HCT116 (cell line): ENCODE results near the gene GARNL3. TPM values are rescaled to one million over a fixed set of nuclear protein-coding genes. Genes with fewer than 3 reads are reported as not detected.

Source experiments
- ATAC-seq: fragments of 200-7000 bp; cut with Tn5 transposase; 2 replicates; pipeline ENCODE4 v1.9.1; 2020; ENCODE audit warnings: mild to moderate bottlenecking, moderate library complexity
- BruUV-seq: library from RNA; stranded (reverse); fragments of 400-500 nt; replicated peaks from 2 replicates; lab custom pipeline; 2021; lab: Mats Ljungman, UMichigan
- CTCF ChIA-PET: fragments of 300-600 bp; sonication (Branson Sonifier 250); formaldehyde crosslinking; loops from one replicate; lab custom pipeline; 2021; ENCODE audit warnings: antibody characterized with exemption; lab: Charles Lee
- POLR2A ChIA-PET: fragments of 300-600, 350-600 bp; sonication (Branson Sonifier 250); formaldehyde crosslinking; loops from one replicate; lab custom pipeline; 2021; ENCODE audit warnings: antibody characterized with exemption; lab: Charles Lee
- RAD21 ChIA-PET, 2 experiments: fragments of 300-600 bp; sonication (Branson Sonifier 250); formaldehyde crosslinking; loops; one replicate each; lab custom pipeline; 2023; ENCODE audit warnings: low total read pairs in 2 of 2; ENCODE audit not compliant: uncharacterized antibody in 2 of 2, unreplicated experiment in 2 of 2, low non-redundant PET in 1 of 2; lab: Charles Lee
- DNase-seq: peaks from one replicate; pipeline ENCODE4 v3.0.0-alpha.2; 2010; ENCODE audit warnings: low read depth, low spot score
- H2AFZ ChIP-seq: fragments of 200-600 bp; shearing (Covaris generic), sonication (generic); 2 replicates; pipeline ENCODE4 v1.6.1; 2017; ENCODE audit warnings: low read depth, mixed run types, mixed read lengths, antibody characterized with exemption, low read length; ENCODE audit not compliant: poor library complexity, severe bottlenecking
- H3K27ac ChIP-seq: 2 replicates; pipeline ENCODE4 v1.5.1; 2012; ENCODE audit warnings: low read depth, low read length
- H3K27me3 ChIP-seq: fragments of 200-600 bp; sonication (generic); 2 replicates; pipeline ENCODE4 v1.6.1; 2016; ENCODE audit warnings: mixed run types, low read length, mixed read lengths; ENCODE audit not compliant: insufficient read depth
- H3K36me3 ChIP-seq, 2 experiments: fragments of 200-500 bp in 1 of 2; fragments of 200-600 bp in 1 of 2; sonication (Bioruptor generic) in 1 of 2; sonication (generic) in 1 of 2; 2 replicates each; pipeline versions ENCODE4 v1.5.1 to v1.6.1; 2014 to 2016; ENCODE audit warnings: low read length in 2 of 2, inconsistent platforms in 1 of 2, mixed read lengths in 1 of 2, mixed run types in 1 of 2; ENCODE audit not compliant: insufficient read depth in 2 of 2, control insufficient read depth in 1 of 2
- H3K4me1 ChIP-seq, 2 experiments: fragments of 200-600 bp in 1 of 2; sonication (generic) in 1 of 2; 2 replicates each; pipeline versions ENCODE4 v1.5.1 to v1.6.1; 2012 to 2017; ENCODE audit warnings: low read length in 2 of 2, inconsistent platforms in 1 of 2, mild to moderate bottlenecking in 1 of 2, mixed read lengths in 1 of 2, mixed run types in 1 of 2, moderate library complexity in 1 of 2; ENCODE audit not compliant: insufficient read depth in 2 of 2, control insufficient read depth in 1 of 2
- H3K4me2 ChIP-seq: fragments of 200-600 bp; sonication (generic); 2 replicates; pipeline ENCODE4 v1.6.1; 2017; ENCODE audit warnings: mixed run types, low read length, mixed read lengths
- H3K4me3 ChIP-seq, 2 experiments: fragments of 200-600 bp in 1 of 2; sonication (generic) in 1 of 2; replicated peaks in 1 of 2; 2 replicates each; pipeline ENCODE4 v1.5.1; 2011 to 2016; ENCODE audit warnings: low read length in 2 of 2, control low read depth in 1 of 2, low read depth in 1 of 2, mild to moderate bottlenecking in 1 of 2, mixed read lengths in 1 of 2, mixed run types in 1 of 2
- H3K79me2 ChIP-seq: fragments of 200-600 bp; sonication (generic); 2 replicates; pipeline ENCODE4 v1.6.1; 2017; ENCODE audit warnings: mild to moderate bottlenecking, mixed run types, low read length, moderate library complexity, mixed read lengths; ENCODE audit not compliant: insufficient read depth
- H3K9ac ChIP-seq: fragments of 200-600 bp; sonication (generic); 2 replicates; pipeline ENCODE4 v1.6.1; 2016; ENCODE audit warnings: low read length, mixed read lengths
- H3K9me2 ChIP-seq: fragments of 200-600 bp; sonication (generic), shearing (Covaris generic); 2 replicates; pipeline ENCODE4 v1.6.1; 2017; ENCODE audit warnings: mixed run types, mild to moderate bottlenecking, moderate library complexity; ENCODE audit not compliant: insufficient read depth
- H3K9me3 ChIP-seq, 2 experiments: fragments of 200-500 bp in 1 of 2; fragments of 200-600 bp in 1 of 2; sonication (Bioruptor generic) in 1 of 2; sonication (generic) in 1 of 2; 2 replicates each; pipeline ENCODE4 v1.6.1; 2014 to 2017; ENCODE audit warnings: low read length in 2 of 2, mixed read lengths in 2 of 2, inconsistent platforms in 1 of 2, low read depth in 1 of 2, mild to moderate bottlenecking in 1 of 2, mixed run types in 1 of 2, moderate library complexity in 1 of 2; ENCODE audit not compliant: control insufficient read depth in 1 of 2, insufficient read depth in 1 of 2
- H4K20me1 ChIP-seq: fragments of 200-600 bp; sonication (generic), shearing (Covaris generic); 2 replicates; pipeline ENCODE4 v1.6.1; 2017; ENCODE audit warnings: mixed run types, mild to moderate bottlenecking, moderate library complexity; ENCODE audit not compliant: insufficient read depth
- ELF1 ChIP-seq: IDR thresholded peaks from 2 replicates; pipeline ENCODE4 v1.6.1; 2012; ENCODE audit warnings: low read depth, borderline replicate concordance
- MAX ChIP-seq: IDR thresholded peaks from 2 replicates; pipeline ENCODE4 v1.6.1; 2012
- REST ChIP-seq: IDR thresholded peaks from 2 replicates; pipeline ENCODE4 v1.6.1; 2012; ENCODE audit warnings: low read depth
- SIN3A ChIP-seq: IDR thresholded peaks from 2 replicates; pipeline ENCODE4 v1.6.1; 2012; ENCODE audit warnings: low read depth
- TCF7L2 ChIP-seq: IDR thresholded peaks from 2 replicates; pipeline ENCODE4 v1.7.0; 2011; ENCODE audit warnings: borderline replicate concordance, inconsistent platforms; ENCODE audit not compliant: insufficient read depth, insufficient read length; ENCODE audit errors: extremely low read depth
- intact Hi-C: fragments of 100-400 bp; cut with micrococcal nuclease; formaldehyde crosslinking; loops from 2 replicates; pipeline ENCODE4 v1.10.0; 2022
- total RNA-seq: library from RNA; stranded (reverse); gene quantifications from one replicate; pipeline ENCODE4 v1.2.1, GENCODE V29; 2021; ENCODE audit not compliant: unreplicated experiment

GARNL3 gene
- total RNA-seq, 1 experiment from 2014 or later: 8.8 TPM

DNA sequence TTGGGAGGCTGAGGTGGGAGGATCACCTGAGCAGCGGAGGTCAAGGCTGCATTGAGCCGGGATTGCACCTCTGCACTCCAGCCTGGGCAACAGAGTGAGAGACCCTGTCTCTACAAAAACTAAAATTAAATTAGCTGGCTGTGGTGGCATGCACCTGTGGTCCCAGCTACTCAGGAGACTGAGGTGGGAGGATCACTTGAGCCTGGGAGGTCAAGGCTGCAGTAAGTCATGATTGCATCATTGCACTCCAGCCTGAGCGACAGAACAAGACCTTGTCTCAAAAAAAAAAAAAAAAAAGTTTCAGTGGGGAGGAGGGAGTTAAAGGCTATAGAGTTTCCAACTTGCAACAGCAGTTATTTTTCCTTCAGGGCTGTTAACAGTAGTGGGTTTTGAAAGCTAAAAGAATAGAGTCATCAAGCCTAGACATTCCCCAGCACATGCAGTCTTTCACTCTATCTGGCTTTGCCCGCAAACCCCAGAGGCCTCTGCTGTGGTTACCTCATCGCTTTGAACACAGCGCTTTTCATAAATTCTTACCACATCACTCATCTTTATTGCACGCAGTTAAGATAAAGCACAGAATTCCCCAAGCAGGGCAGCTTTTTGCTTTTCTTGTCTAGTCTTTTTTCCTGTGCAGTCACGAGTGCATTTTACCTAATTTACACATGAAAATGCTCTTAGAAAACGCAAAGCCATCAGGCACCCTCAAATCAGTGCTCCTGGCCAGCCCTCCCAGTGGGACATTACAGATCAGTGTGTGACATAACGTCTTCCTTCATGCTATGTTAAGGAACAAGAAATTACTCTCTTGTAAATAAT is 123.7 kb downstream of the GARNL3 start (continued):
- TF ChIP-seq REST: no peak
- TF ChIP-seq ELF1: no peak
- peak; percentile 89 for TF ChIP-seq SIN3A

DNA sequence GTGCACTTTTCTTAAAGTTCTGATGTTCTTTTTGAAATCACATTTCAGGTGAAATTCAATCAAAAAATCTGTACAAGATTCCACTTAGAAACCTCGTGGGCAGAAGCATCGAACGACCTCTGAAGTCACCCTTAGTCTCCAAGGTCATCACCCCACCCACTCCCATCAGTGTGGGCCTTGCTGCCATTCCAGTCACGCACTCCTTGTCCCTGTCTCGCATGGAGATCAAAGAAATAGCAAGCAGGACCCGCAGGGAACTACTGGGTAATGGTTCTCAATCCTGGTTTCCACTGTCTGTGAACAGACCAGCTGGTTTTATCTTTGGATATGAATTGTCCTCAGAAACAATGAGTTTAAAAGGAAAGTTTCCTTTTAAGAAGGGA is 124.3 kb downstream of the GARNL3 start:
- Histone ChIP-seq H3K4me1 (peaks cover 37 to 48% of the 10 kb centered on the region in 2 experiments), H3K4me3 (peak overlapping the region in 1 of 2 experiments; percentile 20; a peak in 2 of 4 replicates), H3K27ac (peak overlapping the region; percentile 23; the same call in 1 of the 2 replicates), H3K9me3 (no peaks in the 10 kb centered on the region), H3K27me3 (peaks cover 33% of the 10 kb centered on the region), H3K79me2 (no peaks in the 10 kb centered on the region), H3K36me3 (no peaks in the 10 kb centered on the region), H3K9me2 (no peaks in the 10 kb centered on the region), H2AFZ (peak overlapping the region; percentile 20), H3K9ac (peak overlapping the region; percentile 30), H3K4me2 (peak overlapping the region; percentile 66), H4K20me1 (no peaks in the 10 kb centered on the region)
- ChIA-PET RAD21 (interaction anchor here in 1 of 2 experiments (0.9 kb wide), 1 partner anchor 174 kb away, joined by 3 read pairs; no protein-coding TSS in a partner anchor), CTCF (no interaction called here), POLR2A (interaction anchor here (1.7 kb wide), 1 partner anchor 8 kb away, joined by 5 read pairs; the partner anchor contains the start of gene SLC2A8)
- ATAC-seq: peak; percentile 32
- DNase-seq: no peak
- intact Hi-C loops: no loop called here
- no TSS peak for BruUV-seq
- TF ChIP-seq TCF7L2: peak; percentile 75
- no peak for TF ChIP-seq MAX
